Hepatocyte (in vitro differentiated cells): ENCODE results near the gene MAP7D3. TPM values are rescaled to one million over a fixed set of nuclear protein-coding genes. Genes with fewer than 3 reads are reported as not detected.

ENCODE experiments used
- DNase-seq: peaks from one replicate; pipeline ENCODE4 v3.0.0-alpha.2; 2016; ENCODE audit warnings: low spot score
- H2AFZ ChIP-seq: fragments of 200-600 bp; sonication (generic); 2 replicates; pipeline ENCODE4 v1.6.0; 2016; ENCODE audit warnings: antibody characterized with exemption, mild to moderate bottlenecking
- H3K27ac ChIP-seq: fragments of 200-600 bp; sonication (generic); 2 replicates; pipeline ENCODE4 v1.5.1; 2016; ENCODE audit warnings: mild to moderate bottlenecking
- H3K27me3 ChIP-seq: fragments of 200-600 bp; sonication (generic); 2 replicates; pipeline ENCODE4 v1.6.1; 2016
- H3K36me3 ChIP-seq: fragments of 200-600 bp; sonication (generic); replicated peaks from 2 replicates; pipeline ENCODE4 v1.5.1; 2016; ENCODE audit warnings: low read depth; ENCODE audit not compliant: insufficient read depth
- H3K4me1 ChIP-seq: fragments of 200-600 bp; sonication (generic); 2 replicates; pipeline ENCODE4 v1.5.1; 2016; ENCODE audit warnings: mild to moderate bottlenecking, moderate library complexity; ENCODE audit not compliant: insufficient read depth
- H3K4me2 ChIP-seq: fragments of 200-600 bp; sonication (generic); 2 replicates; pipeline ENCODE4 v1.6.0; 2016
- H3K4me3 ChIP-seq: fragments of 200-600 bp; sonication (generic); 2 replicates; pipeline ENCODE4 v1.5.1; 2016; ENCODE audit warnings: mild to moderate bottlenecking
- H3K79me2 ChIP-seq: fragments of 200-600 bp; sonication (generic); 2 replicates; pipeline ENCODE4 v1.6.0; 2017; ENCODE audit warnings: mild to moderate bottlenecking
- H3K9me2 ChIP-seq: fragments of 200-600 bp; sonication (generic); replicated peaks from 2 replicates; pipeline ENCODE4 v1.6.0; 2017; ENCODE audit warnings: mild to moderate bottlenecking; ENCODE audit not compliant: insufficient read depth
- H3K9me3 ChIP-seq: fragments of 200-600 bp; sonication (generic); 2 replicates; pipeline ENCODE4 v1.5.1; 2016; ENCODE audit warnings: low read depth, mild to moderate bottlenecking
- H4K20me1 ChIP-seq: fragments of 200-600 bp; sonication (generic); 2 replicates; pipeline ENCODE4 v1.6.0; 2016; ENCODE audit warnings: mild to moderate bottlenecking; ENCODE audit not compliant: insufficient read depth, poor library complexity, severe bottlenecking
- EZH2 ChIP-seq: fragments of 200-600 bp; sonication (generic); IDR thresholded peaks from 2 replicates; pipeline ENCODE4 v1.6.1; 2016; ENCODE audit warnings: antibody characterized with exemption, mild to moderate bottlenecking, borderline replicate concordance
- EZH2phosphoT487 ChIP-seq: fragments of 200-600 bp; sonication (generic); IDR thresholded peaks from one replicate; pipeline ENCODE4 v1.6.1; 2018; ENCODE audit warnings: antibody characterized with exemption, mild to moderate bottlenecking, low read depth, moderate library complexity; ENCODE audit not compliant: unreplicated experiment, severe bottlenecking
- WGBS: methylation state at CpG from one replicate; pipeline ENCODE4 v1.1.6; 2016; ENCODE audit warnings: low lambda C conversion rate; ENCODE audit errors: missing lambda C conversion rate; 5-methylcytosine and 5-hydroxymethylcytosine counted together
- polyA plus RNA-seq: library from polyadenylated mRNA; unstranded; fragments of >200 nt; fragmentation: Nextera tagmentation; extraction: Ambion mirVana; gene quantifications from 2 replicates; pipeline ENCODE4 v1.2.1, GENCODE V29; 2016
- total RNA-seq: library from RNA; depleted of rRNA; stranded (reverse); fragments of >200 nt; gene quantifications from 2 replicates; pipeline ENCODE4 v1.2.3, GENCODE V29; 2014
- TF ChIP-seq, protein P1 (sequence below): fragments of 200-600 bp; sonication (generic); IDR thresholded peaks from 2 replicates; pipeline ENCODE4 v1.5.1; 2016; ENCODE audit warnings: antibody characterized with exemption, mild to moderate bottlenecking; ENCODE audit not compliant: poor library complexity

The MAP7D3 gene
- total and polyA plus RNA-seq, 2 experiments from 2014 or later: 3.9 to 6.8 TPM

GRCh38 chrX:136183172-136183571 lies 68.0 kb downstream of the MAP7D3 start:
- WGBS: 69% methylated on average over 4 of the region's 4 CpGs

GRCh38 chrX:136182414-136182813 lies 68.8 kb downstream of the MAP7D3 start:
- TF ChIP-seq EZH2 (no peak), EZH2phosphoT487 (no peak)
- TF ChIP-seq, protein P1, sequence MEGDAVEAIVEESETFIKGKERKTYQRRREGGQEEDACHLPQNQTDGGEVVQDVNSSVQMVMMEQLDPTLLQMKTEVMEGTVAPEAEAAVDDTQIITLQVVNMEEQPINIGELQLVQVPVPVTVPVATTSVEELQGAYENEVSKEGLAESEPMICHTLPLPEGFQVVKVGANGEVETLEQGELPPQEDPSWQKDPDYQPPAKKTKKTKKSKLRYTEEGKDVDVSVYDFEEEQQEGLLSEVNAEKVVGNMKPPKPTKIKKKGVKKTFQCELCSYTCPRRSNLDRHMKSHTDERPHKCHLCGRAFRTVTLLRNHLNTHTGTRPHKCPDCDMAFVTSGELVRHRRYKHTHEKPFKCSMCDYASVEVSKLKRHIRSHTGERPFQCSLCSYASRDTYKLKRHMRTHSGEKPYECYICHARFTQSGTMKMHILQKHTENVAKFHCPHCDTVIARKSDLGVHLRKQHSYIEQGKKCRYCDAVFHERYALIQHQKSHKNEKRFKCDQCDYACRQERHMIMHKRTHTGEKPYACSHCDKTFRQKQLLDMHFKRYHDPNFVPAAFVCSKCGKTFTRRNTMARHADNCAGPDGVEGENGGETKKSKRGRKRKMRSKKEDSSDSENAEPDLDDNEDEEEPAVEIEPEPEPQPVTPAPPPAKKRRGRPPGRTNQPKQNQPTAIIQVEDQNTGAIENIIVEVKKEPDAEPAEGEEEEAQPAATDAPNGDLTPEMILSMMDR: no peak
- WGBS: 56% methylated on average over 3 of the region's 3 CpGs
- Histone ChIP-seq H3K4me1 (no peaks in the 10 kb centered on the region), H3K79me2 (no peaks in the 10 kb centered on the region), H3K4me2 (no peak overlapping the region), H2AFZ (no peak overlapping the region), H3K27ac (no peak overlapping the region), H3K27me3 (no peaks in the 10 kb centered on the region), H3K36me3 (no peaks in the 10 kb centered on the region), H3K9me2 (no peaks in the 10 kb centered on the region), H4K20me1 (no peaks in the 10 kb centered on the region), H3K9me3 (no peaks in the 10 kb centered on the region), H3K4me3 (no peak overlapping the region)
- DNase-seq: no peak

More at GRCh38 chrX:136183172-136183571, 68.0 kb downstream of the MAP7D3 start:
- no peaks in the 10 kb centered on the region for H4K20me1 ChIP-seq
- H3K4me3 ChIP-seq: no peak overlapping the region
- no peaks in the 10 kb centered on the region for H3K79me2 ChIP-seq
- no peaks in the 10 kb centered on the region for H3K9me2 ChIP-seq
- no peaks in the 10 kb centered on the region for H3K4me1 ChIP-seq
- no peaks in the 10 kb centered on the region for H3K27me3 ChIP-seq
- no peak overlapping the region for H3K27ac ChIP-seq
- TF ChIP-seq EZH2: no peak
- TF ChIP-seq, protein P1: no peak
- TF ChIP-seq EZH2phosphoT487: no peak
- H3K4me2 ChIP-seq: no peak overlapping the region
- no peaks in the 10 kb centered on the region for H3K36me3 ChIP-seq
- H3K9me3 ChIP-seq: no peaks in the 10 kb centered on the region
- no peak for DNase-seq
- H2AFZ ChIP-seq: no peak overlapping the region

DNA sequence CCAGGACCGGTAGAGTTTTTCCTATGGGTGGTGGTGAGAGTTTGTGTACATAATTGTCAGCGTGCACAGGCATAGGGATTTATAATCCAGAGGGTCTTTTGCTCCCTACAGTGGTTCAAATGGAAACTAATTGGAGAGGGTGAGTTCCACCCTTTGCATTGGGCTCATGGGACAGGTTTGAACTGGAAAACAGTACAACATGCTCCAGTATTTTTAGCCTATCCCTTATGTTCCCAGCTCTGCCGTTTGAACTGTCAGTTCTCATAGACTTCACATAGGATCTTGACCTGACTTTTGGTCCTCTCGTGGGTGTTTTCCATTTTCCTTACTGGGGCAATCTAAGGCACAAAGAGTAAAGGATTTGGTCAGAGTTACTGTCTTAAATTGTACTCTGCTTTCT lies 72.1 kb downstream of the MAP7D3 start:
- no peaks in the 10 kb centered on the region for H3K79me2 ChIP-seq
- no peaks in the 10 kb centered on the region for H3K36me3 ChIP-seq
- no peak overlapping the region for H3K4me3 ChIP-seq
- H4K20me1 ChIP-seq: no peaks in the 10 kb centered on the region
- 66% methylated on average over 4 of the region's 4 CpGs for WGBS
- H3K9me3 ChIP-seq: no peaks in the 10 kb centered on the region
- H3K9me2 ChIP-seq: no peaks in the 10 kb centered on the region
- peaks cover 7% of the 10 kb centered on the region for H3K4me1 ChIP-seq
- H2AFZ ChIP-seq: no peak overlapping the region
- H3K27me3 ChIP-seq: no peaks in the 10 kb centered on the region
- TF ChIP-seq EZH2phosphoT487: no peak
- TF ChIP-seq, protein P1: no peak
- TF ChIP-seq EZH2: no peak
- DNase-seq: no peak
- H3K27ac ChIP-seq: no peak overlapping the region
- H3K4me2 ChIP-seq: no peak overlapping the region

DNA sequence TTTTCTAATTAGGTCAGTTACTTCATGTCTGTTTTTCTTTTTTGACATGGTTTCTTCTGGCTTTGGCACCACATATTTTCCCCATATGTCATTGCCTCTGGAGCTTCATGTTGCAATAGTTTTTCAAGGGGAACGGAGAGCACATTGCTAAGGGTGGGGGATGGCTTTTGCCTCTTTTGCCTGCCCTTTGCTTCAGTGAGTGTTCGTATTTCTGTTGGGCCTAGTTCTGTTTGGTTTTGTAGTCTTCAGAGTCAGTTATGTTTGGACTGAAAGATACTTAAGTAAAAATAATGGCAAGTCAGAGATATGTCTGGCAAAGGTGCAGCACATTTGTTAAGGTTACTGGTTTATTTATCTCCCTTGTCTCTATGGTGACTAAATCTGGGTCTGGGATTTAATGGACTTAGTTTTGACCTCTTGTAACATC lies 74.8 kb downstream of the MAP7D3 start:
- H2AFZ ChIP-seq: no peak overlapping the region
- peak overlapping the region; percentile 43 for H3K4me2 ChIP-seq
- TF ChIP-seq, protein P1: no peak
- TF ChIP-seq EZH2phosphoT487 (no peak), EZH2 (no peak)
- H3K4me3 ChIP-seq: no peak overlapping the region
- peak; percentile 35 for DNase-seq
- H3K9me2 ChIP-seq: no peaks in the 10 kb centered on the region
- peaks cover 7% of the 10 kb centered on the region for H3K4me1 ChIP-seq
- H3K27me3 ChIP-seq: no peaks in the 10 kb centered on the region
- no peaks in the 10 kb centered on the region for H3K36me3 ChIP-seq
- no peaks in the 10 kb centered on the region for H3K79me2 ChIP-seq
- peak overlapping the region; percentile 86 for H3K27ac ChIP-seq
- no peaks in the 10 kb centered on the region for H3K9me3 ChIP-seq
- no peaks in the 10 kb centered on the region for H4K20me1 ChIP-seq
- WGBS: 47% methylated on average over 2 of the region's 2 CpGs
